Prostate gland (tissue), 2 donors: Measurements from ENCODE around the gene F2RL2.

ENCODE experiments used
- CTCF ChIP-seq, 4 experiments: fragments of 200-600 bp in 2 of 4; fragments of 450-650 bp in 2 of 4; sonication (generic) in 2 of 4; IDR thresholded peaks; 1 replicate in 3 of 4; 2 replicates in 1 of 4; pipeline ENCODE4 v1.5.1; 2016 to 2019; ENCODE audit warnings: antibody characterized with exemption in 4 of 4, mild to moderate bottlenecking in 2 of 4, moderate library complexity in 2 of 4
- POLR2A ChIP-seq: fragments of 450-650 bp; IDR thresholded peaks from one replicate; pipeline ENCODE4 v1.6.1; 2016; ENCODE audit warnings: antibody characterized with exemption, mild to moderate bottlenecking
- POLR2AphosphoS5 ChIP-seq: sonication (generic); formaldehyde crosslinking; IDR thresholded peaks from one replicate; pipeline ENCODE4 v1.6.1; 2017; ENCODE audit warnings: antibody characterized with exemption

GRCh38 chr5:76607353-76607871 lies 15.8 kb downstream of the F2RL2 start:
- TF ChIP-seq POLR2AphosphoS5: no peak
- TF ChIP-seq POLR2A: no peak
- no peak for TF ChIP-seq CTCF (IDR thresholded peaks at IDR 0.05)
